PC-3 (cell line): ENCODE data around the gene POLD4. TPM values are rescaled to one million over a fixed set of nuclear protein-coding genes. Genes with fewer than 3 reads are reported as not detected.

Source experiments
- ATAC-seq: fragments of 200-7000 bp; cut with Tn5 transposase; 2 replicates; pipeline ENCODE4 v1.9.1; 2020; ENCODE audit warnings: mild to moderate bottlenecking, moderate library complexity
- BruUV-seq: library from RNA; stranded (reverse); fragments of 400-500 nt; replicated peaks from 2 replicates; lab custom pipeline; 2021; lab: Mats Ljungman, UMichigan
- CTCF ChIA-PET: fragments of 300-600 bp; sonication (Branson Sonifier 250); formaldehyde crosslinking; loops from one replicate; lab custom pipeline; 2022; ENCODE audit warnings: antibody characterized with exemption; lab: Charles Lee
- POLR2A ChIA-PET: fragments of 300-600 bp; sonication (Branson Sonifier 250); formaldehyde crosslinking; loops from one replicate; lab custom pipeline; 2022; ENCODE audit warnings: antibody characterized with exemption; ENCODE audit not compliant: unreplicated experiment; lab: Charles Lee
- DNase-seq: peaks from one replicate; pipeline ENCODE4 v3.0.0-alpha.2; 2015
- H2AFZ ChIP-seq: fragments of 300-600 bp; sonication (generic); 2 replicates; pipeline ENCODE4 v1.6.0; 2016; ENCODE audit warnings: antibody characterized with exemption, low read length
- H3F3A ChIP-seq: fragments of 300-600 bp; sonication (generic); one replicate; pipeline ENCODE4 v1.6.0; 2017; ENCODE audit warnings: antibody characterized with exemption, low read length, control low read depth, mild to moderate bottlenecking; ENCODE audit not compliant: unreplicated experiment
- H3K27ac ChIP-seq: fragments of 300-600 bp; sonication (generic); 2 replicates; pipeline ENCODE4 v1.5.1; 2016; ENCODE audit warnings: mild to moderate bottlenecking, low read length
- H3K27me3 ChIP-seq: fragments of 300-600 bp; sonication (generic); 2 replicates; pipeline ENCODE4 v1.6.1; 2016; ENCODE audit warnings: low read length, mixed read lengths
- H3K36me3 ChIP-seq: fragments of 300-600 bp; sonication (generic); 2 replicates; pipeline ENCODE4 v1.6.1; 2016; ENCODE audit warnings: low read depth, mixed run types, low read length, mixed read lengths
- H3K4me1 ChIP-seq: fragments of 300-600 bp; sonication (generic); 2 replicates; pipeline ENCODE4 v1.5.1; 2016; ENCODE audit warnings: low read length; ENCODE audit not compliant: insufficient read depth
- H3K4me2 ChIP-seq: fragments of 300-600 bp; sonication (generic); 2 replicates; pipeline ENCODE4 v1.6.0; 2016; ENCODE audit warnings: low read length
- H3K4me3 ChIP-seq: fragments of 300-600 bp; sonication (generic); 2 replicates; pipeline ENCODE4 v1.5.1; 2016; ENCODE audit warnings: mild to moderate bottlenecking, low read length, mixed read lengths
- H3K79me2 ChIP-seq: fragments of 300-600 bp; sonication (generic); 2 replicates; pipeline ENCODE4 v1.6.1; 2017; ENCODE audit warnings: low read length, mixed read lengths
- H3K9ac ChIP-seq: fragments of 300-600 bp; sonication (generic); 2 replicates; pipeline ENCODE4 v1.6.0; 2016; ENCODE audit warnings: mild to moderate bottlenecking, low read length
- H3K9me2 ChIP-seq: fragments of 300-600 bp; sonication (generic); replicated peaks from 2 replicates; pipeline ENCODE4 v1.6.1; 2016; ENCODE audit warnings: mixed run types, low read length, mixed read lengths
- H3K9me3 ChIP-seq: fragments of 300-600 bp; sonication (generic); 2 replicates; pipeline ENCODE4 v1.6.1; 2016; ENCODE audit warnings: low read length, mixed read lengths
- H4K20me1 ChIP-seq: fragments of 300-600 bp; sonication (generic); 2 replicates; pipeline ENCODE4 v1.6.1; 2016; ENCODE audit warnings: low read length, mixed read lengths
- EZH2 ChIP-seq: fragments of 300-600 bp; sonication (generic); IDR thresholded peaks from one replicate; pipeline ENCODE4 v1.6.1; 2017; ENCODE audit warnings: antibody characterized with exemption, mild to moderate bottlenecking, low read length; ENCODE audit not compliant: unreplicated experiment
- EZH2phosphoT487 ChIP-seq: fragments of 300-600 bp; sonication (generic); IDR thresholded peaks from 2 replicates; pipeline ENCODE4 v1.6.1; 2018; ENCODE audit warnings: mild to moderate bottlenecking, antibody characterized with exemption, low read length, borderline replicate concordance
- intact Hi-C: fragments of 100-400 bp; cut with micrococcal nuclease; formaldehyde crosslinking; loops from 2 replicates; pipeline ENCODE4 v1.9.0; 2023
- total RNA-seq: library from RNA; depleted of rRNA; stranded (reverse); fragments of >200 nt; gene quantifications from 2 replicates; pipeline ENCODE4 v1.2.3, GENCODE V29; 2014
- TF ChIP-seq, protein P1 (sequence below): fragments of 300-600 bp; sonication (generic); conservative IDR thresholded peaks from 2 replicates; pipeline ENCODE4 v1.5.1; 2017; ENCODE audit warnings: antibody characterized with exemption, low read depth, mild to moderate bottlenecking, low read length

The POLD4 gene
- total RNA-seq, 1 experiment from 2014 or later, result 81.5 TPM

DNA sequence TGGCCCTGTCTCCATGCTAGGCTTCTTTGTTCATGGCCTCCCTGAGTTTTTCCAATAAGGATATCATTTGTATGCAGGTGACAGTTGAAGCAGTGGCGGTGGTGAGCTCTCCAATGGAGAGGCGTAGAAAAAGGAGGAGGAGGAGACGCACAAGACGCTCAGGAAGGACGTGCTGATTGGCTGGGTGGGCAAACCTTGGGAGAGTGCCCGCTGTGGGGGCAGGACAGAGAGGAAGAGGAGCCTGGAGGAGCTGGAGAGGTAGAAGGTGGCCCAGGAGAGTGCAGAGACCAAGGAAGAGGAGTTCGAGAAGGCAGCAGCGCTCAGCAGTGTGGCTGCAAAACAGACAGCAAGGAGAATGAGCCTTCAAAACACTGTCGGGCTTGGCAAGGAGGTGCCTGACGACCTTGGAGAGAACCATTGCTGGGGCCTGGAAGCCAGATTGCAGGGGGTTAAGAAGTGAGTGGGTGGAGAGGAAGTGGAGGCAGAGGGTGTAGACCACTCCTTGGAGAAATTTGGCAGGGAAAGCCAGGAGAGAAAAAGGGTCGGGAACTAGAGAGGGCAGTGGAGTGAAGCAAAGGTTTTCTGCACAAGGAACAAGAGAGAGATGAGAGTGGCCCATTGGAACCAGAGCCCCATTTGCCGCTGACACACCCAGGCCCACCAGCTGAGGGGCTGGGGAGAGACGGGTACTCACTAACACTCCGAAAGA, 12.5 kb upstream of the POLD4 start:
- Histone ChIP-seq H3K36me3 (peaks cover 37% of the 10 kb centered on the region; the same call in 1 of the 2 replicates), H3K9ac (no peak overlapping the region), H3K9me3 (no peaks in the 10 kb centered on the region), H3K4me2 (no peak overlapping the region), H2AFZ (no peak overlapping the region), H3K79me2 (peaks cover 63% of the 10 kb centered on the region), H3K4me1 (peaks cover 6% of the 10 kb centered on the region), H4K20me1 (peaks cover 50% of the 10 kb centered on the region), H3K9me2 (no peaks in the 10 kb centered on the region), H3K27me3 (no peaks in the 10 kb centered on the region), H3F3A (peaks cover 5% of the 10 kb centered on the region), H3K4me3 (no peak overlapping the region), H3K27ac (no peak overlapping the region)
- BruUV-seq, result no TSS peak
- no peak for TF ChIP-seq EZH2
- TF ChIP-seq, protein P1, sequence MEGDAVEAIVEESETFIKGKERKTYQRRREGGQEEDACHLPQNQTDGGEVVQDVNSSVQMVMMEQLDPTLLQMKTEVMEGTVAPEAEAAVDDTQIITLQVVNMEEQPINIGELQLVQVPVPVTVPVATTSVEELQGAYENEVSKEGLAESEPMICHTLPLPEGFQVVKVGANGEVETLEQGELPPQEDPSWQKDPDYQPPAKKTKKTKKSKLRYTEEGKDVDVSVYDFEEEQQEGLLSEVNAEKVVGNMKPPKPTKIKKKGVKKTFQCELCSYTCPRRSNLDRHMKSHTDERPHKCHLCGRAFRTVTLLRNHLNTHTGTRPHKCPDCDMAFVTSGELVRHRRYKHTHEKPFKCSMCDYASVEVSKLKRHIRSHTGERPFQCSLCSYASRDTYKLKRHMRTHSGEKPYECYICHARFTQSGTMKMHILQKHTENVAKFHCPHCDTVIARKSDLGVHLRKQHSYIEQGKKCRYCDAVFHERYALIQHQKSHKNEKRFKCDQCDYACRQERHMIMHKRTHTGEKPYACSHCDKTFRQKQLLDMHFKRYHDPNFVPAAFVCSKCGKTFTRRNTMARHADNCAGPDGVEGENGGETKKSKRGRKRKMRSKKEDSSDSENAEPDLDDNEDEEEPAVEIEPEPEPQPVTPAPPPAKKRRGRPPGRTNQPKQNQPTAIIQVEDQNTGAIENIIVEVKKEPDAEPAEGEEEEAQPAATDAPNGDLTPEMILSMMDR, result no peak
- TF ChIP-seq EZH2phosphoT487, result no peak
- intact Hi-C loops, result no loop called here
- POLR2A ChIA-PET, result no interaction called here
- DNase-seq (no peak), ATAC-seq (no peak)
- CTCF ChIA-PET, result no interaction called here

DNA sequence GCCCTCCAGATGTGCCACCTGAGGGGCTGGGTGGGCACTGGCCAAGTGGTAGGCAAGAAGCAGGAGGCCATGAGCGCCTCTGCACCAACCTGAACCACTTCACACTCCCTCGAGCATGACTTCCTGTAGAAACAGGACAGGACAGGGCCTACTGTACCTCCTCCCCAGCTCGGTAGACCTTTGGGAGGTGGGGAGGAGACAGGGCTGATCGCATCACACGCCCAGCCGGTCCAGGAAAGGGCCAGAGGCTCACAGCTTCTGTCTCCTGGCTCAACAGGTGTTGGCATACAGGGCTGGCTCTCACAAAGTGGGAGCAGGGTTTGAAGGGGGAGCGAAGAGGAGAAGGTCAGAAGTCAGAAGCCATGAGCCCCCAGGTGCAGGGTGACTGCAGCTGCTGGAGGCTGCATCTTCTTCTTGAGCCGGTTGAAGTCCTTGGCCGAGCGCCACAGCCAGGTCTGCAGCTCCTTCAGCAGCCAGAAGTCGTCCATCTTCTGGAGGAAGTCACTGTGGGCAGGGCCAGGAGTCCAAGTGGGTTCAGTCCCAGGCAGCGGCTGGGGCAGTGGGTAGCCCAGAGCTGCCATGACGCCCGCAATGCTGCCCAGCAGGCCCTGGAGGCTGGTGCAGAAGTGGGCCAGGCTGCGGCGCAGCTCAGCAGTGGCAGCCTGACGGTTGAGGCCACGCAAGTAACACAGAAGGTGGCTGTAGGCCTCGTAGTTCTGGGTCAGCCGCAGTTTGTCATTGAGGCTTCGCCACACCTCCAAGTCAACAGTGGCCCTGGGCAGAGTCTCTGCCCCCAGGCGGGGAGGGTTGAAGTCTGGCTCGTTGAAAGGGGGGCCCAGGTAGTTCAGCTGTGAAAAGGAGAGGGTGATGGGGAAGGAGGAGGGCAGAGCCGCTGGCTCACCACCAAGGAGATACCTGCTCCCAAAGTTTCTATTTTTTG, 11.7 kb upstream of the POLD4 start:
- Histone ChIP-seq H3F3A (peaks cover 5% of the 10 kb centered on the region), H4K20me1 (peaks cover 42% of the 10 kb centered on the region), H3K27me3 (no peaks in the 10 kb centered on the region), H3K9me3 (no peaks in the 10 kb centered on the region), H3K79me2 (peaks cover 55% of the 10 kb centered on the region), H2AFZ (no peak overlapping the region), H3K4me2 (no peak overlapping the region), H3K4me1 (no peaks in the 10 kb centered on the region), H3K9ac (no peak overlapping the region), H3K36me3 (peaks cover 32% of the 10 kb centered on the region; the same call in 1 of the 2 replicates), H3K27ac (no peak overlapping the region), H3K4me3 (no peak overlapping the region), H3K9me2 (no peaks in the 10 kb centered on the region)
- ATAC-seq, result no peak
- CTCF ChIA-PET, result no interaction called here
- POLR2A ChIA-PET, result no interaction called here
- DNase-seq, result no peak
- BruUV-seq, result no TSS peak
- TF ChIP-seq EZH2, result no peak
- no peak for TF ChIP-seq EZH2phosphoT487
- TF ChIP-seq, protein P1, result no peak
- intact Hi-C loops, result no loop called here
